GM18909 (cell line): ENCODE results near the gene CBLN4.

Experiments used
- ATAC-seq: cut with Tn5 transposase; IDR thresholded peaks from one replicate; pipeline ENCODE4 v1.9.1; 2021; ENCODE audit warnings: mild to moderate bottlenecking; ENCODE audit not compliant: unreplicated experiment, poor library complexity

Gene CBLN4

GRCh38 chr20:55947701-55948100 is 57.6 kb downstream of the CBLN4 start:
- no peak for ATAC-seq
